GM18505 (cell line): Measurements from ENCODE around the gene ACTN4.

ENCODE experiments used
- ATAC-seq: cut with Tn5 transposase; IDR thresholded peaks from one replicate; pipeline ENCODE4 v1.9.1; 2021; ENCODE audit not compliant: unreplicated experiment
- POLR2A ChIP-seq: IDR thresholded peaks from 4 replicates; pipeline ENCODE4 v1.6.1; 2011; ENCODE audit warnings: borderline replicate concordance; ENCODE audit not compliant: insufficient read depth, insufficient read length; ENCODE audit errors: extremely low read depth

ACTN4 gene

GRCh38 chr19:38667661-38668171, 20.3 kb downstream of the ACTN4 start:
- ATAC-seq, result no peak

GRCh38 chr19:38669552-38669951, 22.1 kb downstream of the ACTN4 start:
- no peak for ATAC-seq
- no peak for TF ChIP-seq POLR2A

More at GRCh38 chr19:38667661-38668171, 20.3 kb downstream of the ACTN4 start:
- no peak for TF ChIP-seq POLR2A

GRCh38 chr19:38670921-38671398, 23.5 kb downstream of the ACTN4 start:
- no peak for TF ChIP-seq POLR2A
- no peak for ATAC-seq

- no peak for ATAC-seq
- TF ChIP-seq POLR2A, result no peak
These were observed 24.2 kb downstream of the ACTN4 start for GRCh38 chr19:38671654-38672053.

- no peak for ATAC-seq
- TF ChIP-seq POLR2A, result no peak
These were observed 25.6 kb downstream of the ACTN4 start for GRCh38 chr19:38673030-38673429.

GRCh38 chr19:38674388-38675171, 27.1 kb downstream of the ACTN4 start:
- ATAC-seq, result no peak

GRCh38 chr19:38675611-38676010, 28.2 kb downstream of the ACTN4 start:
- TF ChIP-seq POLR2A, result no peak
- no peak for ATAC-seq

More at GRCh38 chr19:38674388-38675171, 27.1 kb downstream of the ACTN4 start:
- no peak for TF ChIP-seq POLR2A

GRCh38 chr19:38676023-38676877, 28.8 kb downstream of the ACTN4 start:
- no peak for ATAC-seq
- TF ChIP-seq POLR2A, result no peak

GRCh38 chr19:38676878-38677646, 29.6 kb downstream of the ACTN4 start:
- ATAC-seq, result no peak
- no peak for TF ChIP-seq POLR2A

- no peak for TF ChIP-seq POLR2A
- ATAC-seq, result no peak
These were observed 30.9 kb downstream of the ACTN4 start for GRCh38 chr19:38678217-38678890.

GRCh38 chr19:38678891-38679494, 31.5 kb downstream of the ACTN4 start:
- no peak for ATAC-seq

GRCh38 chr19:38679839-38680238, 32.4 kb downstream of the ACTN4 start:
- no peak for ATAC-seq
- TF ChIP-seq POLR2A, result no peak

More at GRCh38 chr19:38678891-38679494, 31.5 kb downstream of the ACTN4 start:
- TF ChIP-seq POLR2A, result no peak
